Activated CD4-positive, alpha-beta memory T cell treated with anti-CD3 and anti-CD28 coated beads, Interleukin-2, amount 10 ng/mL, durations not matched to agents 7 days and 5 days (primary cell): ENCODE data around the gene PARD6G. TPM values are rescaled to one million over a fixed set of nuclear protein-coding genes. Genes with fewer than 3 reads are reported as not detected.

Experiments used
- CTCF ChIA-PET: fragments of 350-600 bp; sonication (Branson Sonifier 250); formaldehyde crosslinking; loops from one replicate; lab custom pipeline; 2021; ENCODE audit warnings: antibody characterized with exemption, inconsistent platforms; lab: Charles Lee
- POLR2A ChIA-PET: fragments of 350-600 bp; sonication (Branson Sonifier 250); formaldehyde crosslinking; loops from one replicate; lab custom pipeline; 2021; ENCODE audit warnings: antibody characterized with exemption; lab: Charles Lee
- DNase-seq: peaks from one replicate; pipeline ENCODE4 v3.0.0-alpha.2; 2020
- H3K27ac Mint-ChIP-seq: one replicate; pipeline ENCODE4 v1.8.0; 2021; ENCODE audit warnings: mild to moderate bottlenecking, mixed read lengths
- H3K27me3 Mint-ChIP-seq: one replicate; pipeline ENCODE4 v1.8.0; 2021; ENCODE audit warnings: mixed read lengths
- H3K36me3 Mint-ChIP-seq: one replicate; pipeline ENCODE4 v1.8.0; 2021; ENCODE audit warnings: low read depth, mixed read lengths
- H3K4me1 Mint-ChIP-seq: one replicate; pipeline ENCODE4 v1.8.0; 2021; ENCODE audit warnings: mixed read lengths
- H3K4me3 Mint-ChIP-seq: one replicate; pipeline ENCODE4 v1.8.0; 2021; ENCODE audit warnings: mild to moderate bottlenecking, mixed read lengths
- H3K9me3 Mint-ChIP-seq: one replicate; pipeline ENCODE4 v1.8.0; 2021; ENCODE audit warnings: mixed read lengths
- total RNA-seq, 2 experiments: library from RNA; stranded (reverse); gene quantifications; one replicate each; pipeline ENCODE4 v1.2.3, GENCODE V29; 2021

The PARD6G gene
- total RNA-seq, 2 experiments from 2014 or later, result 0.20 to 0.33 TPM

DNA sequence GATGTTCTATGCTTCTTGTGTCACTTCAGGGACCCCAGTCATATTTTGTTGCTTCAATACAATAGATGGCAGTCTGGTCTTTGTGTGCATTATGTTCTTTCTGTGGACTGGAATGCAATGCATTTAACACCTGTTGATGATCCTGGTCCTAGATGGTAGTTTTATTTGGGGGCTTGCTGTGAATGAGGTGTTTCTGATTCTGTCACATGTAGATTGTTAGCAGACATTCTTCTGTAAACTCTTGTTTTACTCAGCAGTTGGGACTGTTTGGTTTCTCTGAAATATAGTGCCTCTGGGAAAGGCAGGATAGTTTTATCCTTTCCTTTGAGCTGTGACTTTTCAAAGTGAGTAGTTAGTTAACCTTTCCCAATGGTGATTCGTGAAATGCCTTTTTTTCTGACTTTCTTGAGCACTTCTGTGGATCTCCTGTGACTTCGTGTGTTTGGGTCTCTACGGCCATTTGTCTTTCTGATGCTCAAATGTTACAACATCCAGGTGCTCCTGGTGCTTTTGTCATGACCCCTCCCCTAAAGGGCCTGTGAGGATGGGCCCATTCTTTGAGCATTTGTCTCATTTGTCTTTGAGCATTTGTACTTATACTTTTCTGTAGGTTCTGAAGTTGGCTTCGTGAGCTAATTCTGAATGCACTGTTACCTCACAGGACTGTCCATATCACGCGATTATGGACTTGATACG, 117.5 kb downstream of the PARD6G start:
- Mint-ChIP-seq H3K4me1 (peaks cover 32% of the 10 kb centered on the region), H3K9me3 (no peaks in the 10 kb centered on the region), H3K4me3 (no peak overlapping the region), H3K27ac (no peak overlapping the region), H3K36me3 (peaks cover 50% of the 10 kb centered on the region), H3K27me3 (no peaks in the 10 kb centered on the region)
- POLR2A ChIA-PET, result no interaction called here
- DNase-seq, result no peak
- CTCF ChIA-PET, result no interaction called here

DNA sequence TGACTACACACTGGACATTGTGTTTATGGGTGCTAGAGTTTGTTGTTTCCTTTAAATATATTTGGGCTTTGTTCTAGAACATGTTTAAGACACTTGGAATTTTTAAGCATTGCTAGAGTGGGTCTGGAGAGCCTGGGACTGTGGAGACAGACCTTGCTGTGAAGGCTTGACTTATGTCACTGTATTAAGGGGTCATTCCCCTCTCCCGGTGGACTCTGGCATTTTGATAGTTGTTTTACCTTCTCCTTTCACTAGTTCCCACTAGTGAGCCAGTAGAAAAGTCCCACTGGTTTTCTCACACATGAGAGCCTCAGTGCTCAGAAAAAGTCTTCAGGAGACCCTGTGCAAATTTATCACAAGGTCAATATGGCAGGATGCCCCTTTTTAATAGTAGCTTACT, 119.7 kb downstream of the PARD6G start:
- Mint-ChIP-seq H3K27ac (no peak overlapping the region), H3K27me3 (no peaks in the 10 kb centered on the region), H3K36me3 (peaks cover 52% of the 10 kb centered on the region), H3K4me3 (no peak overlapping the region), H3K9me3 (no peaks in the 10 kb centered on the region), H3K4me1 (peaks cover 24% of the 10 kb centered on the region)
- no peak for DNase-seq
- ChIA-PET POLR2A (no interaction called here), CTCF (no interaction called here)

DNA sequence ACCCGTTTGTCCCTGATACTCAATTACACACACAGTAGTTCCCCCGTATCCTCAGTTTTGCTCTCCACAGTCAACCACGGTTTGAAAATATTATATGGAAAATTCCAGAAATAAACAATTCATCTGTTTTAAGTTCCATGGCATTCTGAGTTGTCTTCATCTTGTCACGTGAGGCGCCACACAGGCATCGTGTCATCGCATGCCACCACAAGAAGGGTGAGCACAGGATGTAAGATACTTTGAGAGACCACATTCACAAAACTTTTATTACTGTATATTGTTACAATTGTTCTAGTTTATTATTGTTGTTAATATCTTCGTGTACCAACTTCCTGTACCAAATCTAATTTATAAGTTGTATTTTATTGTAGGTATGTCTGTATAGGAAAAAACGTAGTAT, 120.5 kb downstream of the PARD6G start:
- H3K27me3 Mint-ChIP-seq, result no peaks in the 10 kb centered on the region
- DNase-seq, result no peak
- H3K27ac Mint-ChIP-seq, result no peak overlapping the region
- no peaks in the 10 kb centered on the region for H3K9me3 Mint-ChIP-seq
- no peak overlapping the region for H3K4me3 Mint-ChIP-seq
- ChIA-PET CTCF (interaction anchor here (0.6 kb wide), 1 partner anchor 14 kb away, joined by 3 read pairs; no protein-coding TSS in a partner anchor), POLR2A (no interaction called here)
- H3K4me1 Mint-ChIP-seq, result peaks cover 16% of the 10 kb centered on the region
- H3K36me3 Mint-ChIP-seq, result peaks cover 56% of the 10 kb centered on the region

DNA sequence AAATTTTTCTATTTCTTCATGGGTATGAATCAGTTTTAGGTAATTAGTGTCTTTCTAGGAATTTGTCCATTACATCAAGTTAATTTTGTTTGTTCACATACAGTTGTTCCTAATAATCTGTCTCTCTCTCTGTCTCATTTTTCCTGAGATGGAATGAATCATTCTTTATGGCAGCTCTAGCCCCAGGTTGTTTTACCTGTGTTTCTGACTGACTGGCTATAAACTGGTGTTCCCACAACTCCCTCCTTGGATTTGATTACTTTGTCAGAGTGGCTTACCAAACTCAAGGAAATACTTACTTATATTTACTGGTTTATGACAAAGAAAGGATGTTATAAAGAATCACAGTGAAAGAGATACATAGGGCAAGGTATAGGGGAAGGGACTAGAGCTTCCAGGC, 123.2 kb downstream of the PARD6G start:
- Mint-ChIP-seq H3K4me3 (no peak overlapping the region), H3K27ac (no peak overlapping the region), H3K9me3 (no peaks in the 10 kb centered on the region), H3K27me3 (no peaks in the 10 kb centered on the region), H3K36me3 (peaks cover 60% of the 10 kb centered on the region), H3K4me1 (peaks cover 10% of the 10 kb centered on the region)
- no peak for DNase-seq
- CTCF ChIA-PET, result no interaction called here
- POLR2A ChIA-PET, result no interaction called here

DNA sequence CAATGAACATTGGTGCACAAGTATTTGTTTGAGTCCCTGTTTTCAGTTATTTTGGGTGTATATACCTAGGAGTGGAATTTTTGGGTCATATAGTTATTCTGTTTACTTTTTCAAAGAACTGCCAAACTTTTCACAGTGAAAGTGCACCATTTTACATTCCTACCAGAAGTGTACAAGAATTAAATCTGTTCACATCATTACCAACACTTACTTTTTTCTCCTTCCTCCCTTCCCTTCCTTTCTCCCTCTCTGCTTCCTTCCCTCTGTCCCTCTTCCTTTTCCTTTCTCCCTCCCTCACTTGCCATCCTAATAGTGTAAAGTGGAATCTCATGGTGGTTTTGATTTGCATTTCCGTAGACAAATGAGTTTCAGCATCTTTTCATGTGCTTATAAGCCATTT, 126.4 kb downstream of the PARD6G start:
- H3K27me3 Mint-ChIP-seq, result no peaks in the 10 kb centered on the region
- DNase-seq, result no peak
- ChIA-PET POLR2A (no interaction called here), CTCF (no interaction called here)
- H3K4me1 Mint-ChIP-seq, result peaks cover 3% of the 10 kb centered on the region
- no peaks in the 10 kb centered on the region for H3K9me3 Mint-ChIP-seq
- peaks cover 62% of the 10 kb centered on the region for H3K36me3 Mint-ChIP-seq
- H3K27ac Mint-ChIP-seq, result no peak overlapping the region
- H3K4me3 Mint-ChIP-seq, result no peak overlapping the region

DNA sequence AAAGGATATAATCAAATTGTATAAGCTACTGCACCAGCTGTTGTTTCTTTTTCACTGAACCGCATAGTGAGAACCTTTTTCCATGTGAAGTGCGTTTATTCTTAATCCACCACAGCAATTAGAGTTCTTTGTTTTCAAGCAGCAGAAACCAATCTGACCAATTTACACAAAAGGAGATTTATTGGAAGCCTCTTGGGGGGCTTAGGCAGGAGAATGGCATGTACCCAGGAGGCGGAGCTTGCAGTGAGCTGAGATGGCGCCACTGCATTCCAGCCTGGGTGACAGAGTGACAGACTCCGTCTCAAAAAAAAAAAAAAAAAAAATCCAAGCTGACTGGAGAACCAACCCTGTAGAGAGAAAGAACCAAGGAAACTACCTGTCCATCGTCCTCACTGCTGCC, 128.2 kb downstream of the PARD6G start:
- H3K9me3 Mint-ChIP-seq, result no peaks in the 10 kb centered on the region
- ChIA-PET CTCF (no interaction called here), POLR2A (interaction anchor here (0.6 kb wide), 1 partner anchor 263 kb away, joined by 3 read pairs; no protein-coding TSS in a partner anchor)
- H3K4me1 Mint-ChIP-seq, result peaks cover 3% of the 10 kb centered on the region
- H3K27me3 Mint-ChIP-seq, result no peaks in the 10 kb centered on the region
- no peak for DNase-seq
- peaks cover 54% of the 10 kb centered on the region for H3K36me3 Mint-ChIP-seq
- no peak overlapping the region for H3K4me3 Mint-ChIP-seq
- no peak overlapping the region for H3K27ac Mint-ChIP-seq

DNA sequence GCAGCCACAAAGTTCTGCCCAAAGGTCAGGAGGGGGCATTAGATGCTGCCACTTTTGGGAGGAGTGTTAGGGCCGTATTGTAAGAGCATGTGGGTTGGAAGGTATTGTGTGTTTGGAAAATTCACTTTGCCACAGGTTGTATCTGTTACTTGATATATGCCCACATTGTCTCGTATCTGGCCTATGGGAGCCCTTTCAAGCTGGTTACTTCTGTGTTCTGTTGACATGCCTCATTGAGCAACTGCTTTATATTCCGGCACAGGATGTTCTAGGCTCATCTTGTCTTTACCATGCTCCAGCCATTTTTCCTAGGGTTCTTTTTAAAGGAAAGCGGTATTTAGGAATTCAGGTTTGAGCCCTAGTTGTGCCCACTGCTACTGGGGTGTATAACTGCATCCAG, 132.3 kb downstream of the PARD6G start:
- CTCF ChIA-PET, result no interaction called here
- Mint-ChIP-seq H3K9me3 (no peaks in the 10 kb centered on the region), H3K4me3 (no peak overlapping the region), H3K27me3 (no peaks in the 10 kb centered on the region), H3K27ac (no peak overlapping the region), H3K36me3 (peaks cover 44% of the 10 kb centered on the region), H3K4me1 (peaks cover 25% of the 10 kb centered on the region)
- POLR2A ChIA-PET, result no interaction called here
- DNase-seq, result no peak

DNA sequence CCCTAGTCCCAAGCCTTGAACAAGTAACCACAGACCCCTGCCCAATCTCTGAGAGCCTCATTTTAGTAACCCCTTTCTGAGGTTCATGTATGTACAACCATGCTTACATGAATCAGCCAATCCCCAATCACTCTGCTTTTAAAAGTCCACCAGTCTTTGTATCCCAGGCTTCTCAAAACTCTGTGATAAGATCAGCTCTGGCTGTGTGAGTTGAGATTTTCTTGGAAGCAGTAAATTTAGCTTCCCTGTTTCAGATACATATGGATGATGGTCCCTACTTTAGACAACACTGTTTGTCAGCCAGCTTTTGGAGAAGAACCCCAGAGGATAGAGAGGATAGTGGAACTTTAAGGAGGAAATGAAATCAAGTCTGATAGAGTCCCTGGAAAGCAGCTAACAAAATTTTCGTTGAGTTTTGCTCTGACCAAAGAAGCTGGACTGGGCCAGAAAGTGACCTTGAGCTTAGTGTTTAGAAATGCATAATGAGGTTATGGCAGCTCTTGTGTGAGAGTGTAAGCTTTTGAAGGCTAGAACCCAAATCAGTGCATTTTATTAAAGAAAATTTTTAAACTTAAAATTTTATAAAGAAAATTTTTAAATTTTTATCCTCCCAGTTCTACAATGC, 134.6 kb downstream of the PARD6G start:
- no peak for DNase-seq
- ChIA-PET POLR2A (interaction anchor here (0.8 to 2.0 kb wide), 2 partner anchors 34 to 125 kb away, joined by 3 to 4 read pairs; partner anchors contain the start of gene TXNL4A), CTCF (no interaction called here)
- no peaks in the 10 kb centered on the region for H3K27me3 Mint-ChIP-seq
- no peak overlapping the region for H3K4me3 Mint-ChIP-seq
- H3K4me1 Mint-ChIP-seq, result peaks cover 34% of the 10 kb centered on the region
- peaks cover 29% of the 10 kb centered on the region for H3K36me3 Mint-ChIP-seq
- H3K9me3 Mint-ChIP-seq, result no peaks in the 10 kb centered on the region
- no peak overlapping the region for H3K27ac Mint-ChIP-seq

DNA sequence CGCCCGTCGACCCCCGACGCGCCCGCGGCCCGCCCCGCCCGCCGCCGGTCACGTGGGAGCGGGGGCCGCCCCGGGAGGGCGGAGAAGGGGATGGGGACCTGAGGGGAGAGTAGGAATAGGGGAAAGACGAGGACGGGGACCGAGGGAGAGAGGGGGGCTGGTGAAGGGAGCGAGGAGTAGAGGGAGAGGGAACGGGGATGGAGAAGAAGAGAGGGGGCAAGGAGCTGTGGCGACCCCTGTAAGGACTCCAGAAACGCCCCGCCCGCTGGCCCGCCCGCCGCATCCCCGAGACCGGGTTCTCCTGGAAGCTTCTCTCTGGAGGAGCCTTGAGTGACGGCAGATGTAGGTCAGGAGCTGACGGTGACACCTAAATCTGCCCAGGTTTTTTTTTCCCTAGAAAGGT, 137.6 kb downstream of the PARD6G start:
- POLR2A ChIA-PET, result interaction anchor here (1.5 to 2.7 kb wide), 4 partner anchors 74 to 429 kb away, joined by 4 to 20 read pairs (median 7); partner anchors contain the start of genes CTDP1 and TXNL4A
- no peaks in the 10 kb centered on the region for H3K27me3 Mint-ChIP-seq

DNA sequence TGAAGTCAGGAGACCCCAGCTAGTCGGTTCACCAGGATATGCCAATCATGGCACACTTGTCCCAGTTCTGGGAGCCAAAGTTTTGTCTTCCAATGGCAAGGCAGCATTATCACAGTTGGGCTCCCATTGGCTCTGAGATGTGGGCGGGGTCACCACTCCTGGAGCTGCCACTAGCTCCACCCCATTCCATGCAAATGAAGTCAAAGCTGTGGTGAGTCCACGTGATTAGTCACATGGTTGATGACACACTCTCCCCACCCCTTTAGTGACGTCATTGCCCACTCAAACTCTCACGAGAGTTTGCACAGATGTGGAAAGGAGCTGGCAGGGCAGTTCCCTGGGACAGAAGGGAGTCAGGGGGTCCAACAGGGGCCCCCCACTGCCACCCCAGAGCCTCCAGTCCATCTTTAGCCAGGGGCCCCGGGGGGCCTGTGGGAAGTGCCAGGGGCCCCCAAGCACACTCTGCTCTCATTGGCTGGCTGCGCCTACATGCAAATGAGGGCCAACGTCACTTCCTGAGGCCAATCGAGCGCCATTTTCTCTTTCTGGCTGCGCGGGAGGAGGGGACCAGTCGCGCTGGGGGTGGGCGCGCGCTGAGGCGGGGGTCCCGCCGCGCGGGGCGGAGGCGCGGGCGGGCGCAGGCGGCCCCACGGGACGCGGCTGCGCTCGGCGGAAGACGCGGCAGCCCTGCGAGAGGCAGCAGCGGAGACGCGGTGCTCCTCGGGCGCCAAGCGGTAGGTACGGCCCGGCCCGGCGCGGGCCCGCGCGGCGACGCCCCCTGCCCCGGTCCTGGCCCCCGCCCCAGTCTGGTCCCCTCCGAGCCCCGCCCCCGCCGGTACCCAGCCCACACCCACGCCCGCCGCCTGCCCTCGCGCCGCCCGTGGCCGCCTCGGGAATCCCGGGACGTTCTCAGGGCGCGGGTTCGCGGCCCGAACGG, 138.3 kb downstream of the PARD6G start, which contains the start of gene ADNP2:
Gene ADNP2 (plus strand): TSS at position 524 of the 937 bp plus-strand sequence. CDS start 8,281 bp downstream, outside the sequence.
- Mint-ChIP-seq H3K36me3 (peaks cover 18% of the 10 kb centered on the region), H3K4me3 (peak within 1 kb of the TSS; percentile 80), H3K27me3 (no peaks in the 10 kb centered on the region), H3K4me1 (peaks cover 32% of the 10 kb centered on the region), H3K9me3 (no peaks in the 10 kb centered on the region), H3K27ac (peak within 1 kb of the TSS; percentile 79)
- ChIA-PET POLR2A (interaction anchor here (0.8 to 2.7 kb wide), 8 partner anchors 38 to 429 kb away, joined by 3 to 20 read pairs (median 4); partner anchors contain the start of genes CTDP1 and TXNL4A), CTCF (interaction anchor here (0.7 to 0.8 kb wide), 2 partner anchors 38 to 74 kb away, joined by 3 read pairs; partner anchors contain the start of gene RBFA)
- peak; percentile 88 for DNase-seq

More for the DNA sequence above, 137.6 kb downstream of the PARD6G start:
- H3K9me3 Mint-ChIP-seq, result no peaks in the 10 kb centered on the region
- DNase-seq, result peak; percentile 43
- CTCF ChIA-PET, result no interaction called here
- H3K36me3 Mint-ChIP-seq, result peaks cover 18% of the 10 kb centered on the region
- peaks cover 34% of the 10 kb centered on the region for H3K4me1 Mint-ChIP-seq
- H3K27ac Mint-ChIP-seq, result peak overlapping the region; percentile 68
- peak overlapping the region; percentile 80 for H3K4me3 Mint-ChIP-seq

DNA sequence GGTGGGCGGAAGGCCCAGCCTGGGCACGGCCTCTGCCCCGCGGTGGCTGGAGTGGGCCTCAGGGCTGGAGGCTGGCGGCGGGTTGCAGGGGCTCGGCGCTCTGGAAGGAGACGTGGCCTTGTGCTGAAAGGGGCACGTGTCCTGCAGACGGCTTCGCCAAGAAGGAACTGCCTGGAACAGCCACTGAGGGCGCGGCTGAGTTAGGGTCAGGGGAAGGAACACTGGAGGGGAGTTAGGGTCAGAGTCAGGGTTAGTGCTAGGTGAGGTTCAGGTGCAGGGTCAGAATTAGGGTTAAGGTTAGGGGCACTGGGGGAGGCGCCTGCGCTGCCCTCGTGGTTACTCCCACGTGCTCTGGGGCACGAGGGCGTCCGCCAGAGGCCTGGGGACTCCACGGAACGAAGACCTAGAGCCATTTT, 139.2 kb downstream of the PARD6G start:
- no peak for DNase-seq
- CTCF ChIA-PET, result interaction anchor here (0.7 to 0.8 kb wide), 2 partner anchors 39 to 73 kb away, joined by 3 read pairs; partner anchors contain the start of gene RBFA

DNA sequence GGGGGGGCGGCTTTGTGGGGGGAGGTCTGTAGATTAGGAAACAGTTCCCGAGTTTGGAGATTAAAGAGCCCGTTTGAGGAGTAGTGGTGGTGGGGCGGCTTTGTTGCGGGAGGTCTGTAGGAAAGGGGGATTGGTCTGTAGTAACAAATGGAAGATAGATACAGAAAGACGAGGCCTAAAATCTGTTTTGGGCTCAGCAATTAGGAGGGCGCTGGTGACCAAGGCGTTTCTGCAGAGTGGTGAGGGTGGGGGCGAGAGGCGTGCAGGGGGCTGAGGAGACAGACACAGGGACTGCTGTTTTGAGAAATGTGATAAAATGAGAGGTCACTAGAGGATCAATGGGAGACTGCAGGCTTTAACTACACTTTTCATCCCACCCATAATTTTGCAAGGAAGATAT, 139.9 kb downstream of the PARD6G start:
- ChIA-PET CTCF (no interaction called here), POLR2A (no interaction called here)
- H3K4me1 Mint-ChIP-seq, result peaks cover 25% of the 10 kb centered on the region
- H3K36me3 Mint-ChIP-seq, result peaks cover 11% of the 10 kb centered on the region
- H3K4me3 Mint-ChIP-seq, result peak overlapping the region; percentile 46
- no peak overlapping the region for H3K27ac Mint-ChIP-seq
- no peaks in the 10 kb centered on the region for H3K27me3 Mint-ChIP-seq
- no peaks in the 10 kb centered on the region for H3K9me3 Mint-ChIP-seq
- DNase-seq, result no peak

More for the DNA sequence above, 139.2 kb downstream of the PARD6G start:
- H3K9me3 Mint-ChIP-seq, result no peaks in the 10 kb centered on the region
- peaks cover 29% of the 10 kb centered on the region for H3K4me1 Mint-ChIP-seq
- peak overlapping the region; percentile 4 for H3K27ac Mint-ChIP-seq
- H3K27me3 Mint-ChIP-seq, result no peaks in the 10 kb centered on the region
- peaks cover 12% of the 10 kb centered on the region for H3K36me3 Mint-ChIP-seq
- POLR2A ChIA-PET, result interaction anchor here (0.8 to 2.7 kb wide), 5 partner anchors 74 to 158 kb away, joined by 3 to 20 read pairs (median 4); partner anchors contain the start of gene TXNL4A
- no peak overlapping the region for H3K4me3 Mint-ChIP-seq
